ENCODE results near the gene CANT1. TPM values are rescaled to one million over a fixed set of nuclear protein-coding genes. Genes with fewer than 3 reads are reported as not detected.

The CANT1 gene
- total RNA-seq, 2 donors from 2014 or later: 57.5 to 61.8 TPM

DNA sequence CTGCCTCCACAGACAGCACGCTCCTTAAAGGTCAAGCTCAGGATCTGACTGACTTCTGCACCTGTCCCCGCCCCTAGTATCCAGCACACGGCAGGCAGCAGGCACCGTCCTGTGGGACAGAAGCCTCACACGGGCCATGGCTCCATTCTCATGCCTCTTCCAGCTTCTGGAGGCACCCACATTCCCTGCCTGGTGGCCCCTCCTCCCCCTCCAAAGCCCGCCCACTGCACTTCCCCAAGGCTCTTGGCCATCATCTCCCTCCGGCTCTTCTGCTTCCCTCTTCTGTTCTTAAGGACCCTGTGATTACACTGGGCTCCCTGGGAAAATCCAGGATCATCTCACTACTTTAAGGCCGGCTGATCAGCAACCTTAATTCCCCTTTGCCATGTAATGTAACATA is 3.5 kb downstream of the CANT1 start:
- no peak overlapping the region for H3K4me3 ChIP-seq (ENCODE audit: low read length)
- whole genome bisulfite sequencing, 2 experiments (ENCODE audit: insufficient coverage in 1 of 2, insufficient read length in 1 of 2): 79 to 91% methylated on average over 5 to 8 of the region's 8 CpGs
- Mint-ChIP-seq H3K27me3 (ENCODE audit: insufficient read depth) (peaks cover 44% of the 10 kb centered on the region), H3K36me3 (ENCODE audit: low read depth) (peaks cover 22% of the 10 kb centered on the region), H3K4me3 (no peak overlapping the region), H3K27ac (no peak overlapping the region), H3K9me3 (peaks cover 8% of the 10 kb centered on the region), H3K4me1 (peaks cover 13% of the 10 kb centered on the region)
- TF ChIP-seq, protein P1, sequence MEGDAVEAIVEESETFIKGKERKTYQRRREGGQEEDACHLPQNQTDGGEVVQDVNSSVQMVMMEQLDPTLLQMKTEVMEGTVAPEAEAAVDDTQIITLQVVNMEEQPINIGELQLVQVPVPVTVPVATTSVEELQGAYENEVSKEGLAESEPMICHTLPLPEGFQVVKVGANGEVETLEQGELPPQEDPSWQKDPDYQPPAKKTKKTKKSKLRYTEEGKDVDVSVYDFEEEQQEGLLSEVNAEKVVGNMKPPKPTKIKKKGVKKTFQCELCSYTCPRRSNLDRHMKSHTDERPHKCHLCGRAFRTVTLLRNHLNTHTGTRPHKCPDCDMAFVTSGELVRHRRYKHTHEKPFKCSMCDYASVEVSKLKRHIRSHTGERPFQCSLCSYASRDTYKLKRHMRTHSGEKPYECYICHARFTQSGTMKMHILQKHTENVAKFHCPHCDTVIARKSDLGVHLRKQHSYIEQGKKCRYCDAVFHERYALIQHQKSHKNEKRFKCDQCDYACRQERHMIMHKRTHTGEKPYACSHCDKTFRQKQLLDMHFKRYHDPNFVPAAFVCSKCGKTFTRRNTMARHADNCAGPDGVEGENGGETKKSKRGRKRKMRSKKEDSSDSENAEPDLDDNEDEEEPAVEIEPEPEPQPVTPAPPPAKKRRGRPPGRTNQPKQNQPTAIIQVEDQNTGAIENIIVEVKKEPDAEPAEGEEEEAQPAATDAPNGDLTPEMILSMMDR (conservative IDR thresholded peaks at IDR 0.05): no peak
- no peak overlapping the region for H3K9ac ChIP-seq (ENCODE audit: extremely low read depth, low read length, poor library complexity, severe bottlenecking)
- H3K36me3 ChIP-seq (ENCODE audit: control insufficient read depth, insufficient read depth, low read length): peaks cover 10% of the 10 kb centered on the region
- H3K9me3 ChIP-seq (ENCODE audit: control insufficient read depth, low read length): no peaks in the 10 kb centered on the region
- no peak overlapping the region for H3K27ac ChIP-seq (ENCODE audit: low read depth, low read length)
- peaks cover 3% of the 10 kb centered on the region for H3K4me1 ChIP-seq (ENCODE audit: control insufficient read depth, insufficient read depth, low read length)
- H3K27me3 ChIP-seq (ENCODE audit: control insufficient read depth, insufficient read depth, low read length, poor library complexity, severe bottlenecking): no peaks in the 10 kb centered on the region
- DNase-seq: peak; percentile 40

DNA sequence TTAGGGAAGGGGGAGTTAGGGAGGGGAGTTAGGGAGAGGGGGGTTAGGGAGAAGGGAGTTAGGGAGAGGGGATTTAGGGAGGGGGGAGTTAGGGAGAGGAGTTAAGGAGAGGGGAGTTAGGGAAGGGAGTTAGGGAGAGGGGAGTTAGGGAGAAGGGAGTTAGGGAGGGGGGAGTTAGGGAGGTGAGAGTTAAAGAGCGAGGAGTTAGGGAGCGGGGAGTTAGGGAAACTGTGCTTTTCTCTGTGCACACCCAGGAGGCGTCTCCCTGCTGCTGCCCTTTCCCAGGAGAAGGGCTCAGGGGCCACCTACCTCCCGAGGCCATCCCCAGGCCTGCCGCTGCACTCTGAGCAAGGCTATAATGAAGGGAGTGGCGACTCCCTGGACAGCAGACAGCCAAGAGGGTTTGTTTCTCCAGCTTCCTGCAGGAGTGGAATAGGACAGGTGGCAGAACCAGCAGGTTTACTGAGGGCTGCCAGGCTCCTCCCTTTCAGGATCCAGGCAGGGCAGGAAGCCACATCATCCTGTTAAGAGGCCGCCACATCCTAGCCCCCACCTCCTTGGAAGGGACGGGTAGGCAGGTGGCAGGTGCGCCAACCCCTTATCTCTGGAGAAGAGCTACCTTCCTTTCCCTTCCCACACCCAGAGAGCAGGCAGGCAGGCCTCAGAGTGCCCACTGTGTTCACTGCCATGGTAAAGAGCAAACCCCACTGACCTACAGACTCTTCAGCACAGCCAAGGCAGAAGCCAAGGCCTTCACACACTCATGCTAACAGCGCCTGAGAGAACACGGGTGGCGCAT is 4.3 kb downstream of the CANT1 start:
- Mint-ChIP-seq H3K27ac (no peak overlapping the region), H3K9me3 (peaks cover 2% of the 10 kb centered on the region), H3K4me3 (no peak overlapping the region), H3K4me1 (peaks cover 13% of the 10 kb centered on the region), H3K36me3 (ENCODE audit: low read depth) (peaks cover 30% of the 10 kb centered on the region), H3K27me3 (ENCODE audit: insufficient read depth) (peaks cover 40% of the 10 kb centered on the region)
- Histone ChIP-seq H3K4me3 (ENCODE audit: low read length) (no peak overlapping the region), H3K9me3 (ENCODE audit: control insufficient read depth, low read length) (no peaks in the 10 kb centered on the region), H3K9ac (ENCODE audit: extremely low read depth, low read length, poor library complexity, severe bottlenecking) (no peak overlapping the region), H3K27me3 (ENCODE audit: control insufficient read depth, insufficient read depth, low read length, poor library complexity, severe bottlenecking) (no peaks in the 10 kb centered on the region), H3K36me3 (ENCODE audit: control insufficient read depth, insufficient read depth, low read length) (peaks cover 11% of the 10 kb centered on the region), H3K4me1 (ENCODE audit: control insufficient read depth, insufficient read depth, low read length) (peaks cover 3% of the 10 kb centered on the region), H3K27ac (ENCODE audit: low read depth, low read length) (no peak overlapping the region)
- 93 to 96% methylated on average over 9 to 12 of the region's 12 CpGs for WGBS, 2 experiments (ENCODE audit: insufficient coverage in 1 of 2, insufficient read length in 1 of 2)
- TF ChIP-seq, protein P1 (conservative IDR thresholded peaks at IDR 0.05): no peak
- peak; percentile 32 for DNase-seq

DNA sequence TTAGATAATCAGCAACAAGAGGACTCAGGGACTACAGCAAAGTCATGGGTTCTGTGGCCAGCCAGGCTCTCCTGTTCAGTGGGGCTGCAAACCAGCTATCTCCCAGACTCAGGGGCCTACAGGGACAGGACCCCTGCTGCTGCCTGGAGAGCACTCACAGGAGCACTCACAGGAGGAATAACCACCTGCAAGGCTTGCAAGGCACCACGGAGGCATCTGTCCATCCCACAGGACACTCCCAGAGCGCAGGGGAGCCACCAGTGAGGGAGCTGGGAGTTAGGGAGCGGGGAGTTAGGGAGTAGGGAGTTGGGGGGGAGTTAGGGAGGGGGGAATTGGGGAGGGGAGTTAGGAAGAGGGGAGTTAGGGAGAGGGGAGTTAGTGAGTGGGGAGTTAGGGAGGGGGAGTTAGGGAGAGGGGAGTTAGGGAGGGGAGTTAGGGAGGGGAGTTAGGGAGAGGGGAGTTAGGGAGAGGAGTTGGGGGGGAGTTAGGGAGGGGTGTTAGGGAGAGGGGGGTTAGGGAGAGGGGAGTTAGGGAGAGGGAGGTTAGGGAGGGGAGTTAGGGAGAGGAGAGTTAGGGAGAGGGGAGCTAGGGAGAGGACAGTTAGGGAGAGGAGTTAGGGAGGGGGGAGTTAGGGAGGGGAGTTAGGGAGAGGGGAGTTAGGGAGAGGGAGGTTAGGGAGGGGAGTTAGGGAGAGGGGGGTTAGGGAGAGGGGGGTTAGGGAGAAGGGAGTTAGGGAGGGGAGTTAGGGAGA is 5.7 kb downstream of the CANT1 start:
- peaks cover 3% of the 10 kb centered on the region for H3K4me1 ChIP-seq (ENCODE audit: control insufficient read depth, insufficient read depth, low read length)
- H3K27ac ChIP-seq (ENCODE audit: low read depth, low read length): peak overlapping the region; percentile 36
- H3K4me3 ChIP-seq (ENCODE audit: low read length): no peak overlapping the region
- H3K4me1 Mint-ChIP-seq: peaks cover 11% of the 10 kb centered on the region
- H3K36me3 ChIP-seq (ENCODE audit: control insufficient read depth, insufficient read depth, low read length): peaks cover 15% of the 10 kb centered on the region
- H3K9me3 Mint-ChIP-seq: no peaks in the 10 kb centered on the region
- H3K36me3 Mint-ChIP-seq (ENCODE audit: low read depth): peaks cover 34% of the 10 kb centered on the region
- H3K27ac Mint-ChIP-seq: no peak overlapping the region
- H3K9ac ChIP-seq (ENCODE audit: extremely low read depth, low read length, poor library complexity, severe bottlenecking): no peak overlapping the region
- TF ChIP-seq, protein P1 (conservative IDR thresholded peaks at IDR 0.05): no peak
- WGBS, 2 experiments (ENCODE audit: insufficient coverage in 1 of 2, insufficient read length in 1 of 2): 75% methylated on average over 3 of the region's 3 CpGs; no CpG with 5 or more reads in 1 of the 2 experiments
- peaks cover 40% of the 10 kb centered on the region for H3K27me3 Mint-ChIP-seq (ENCODE audit: insufficient read depth)
- H3K4me3 Mint-ChIP-seq: no peak overlapping the region
- DNase-seq: peak; percentile 74
- no peaks in the 10 kb centered on the region for H3K9me3 ChIP-seq (ENCODE audit: control insufficient read depth, low read length)
- no peaks in the 10 kb centered on the region for H3K27me3 ChIP-seq (ENCODE audit: control insufficient read depth, insufficient read depth, low read length, poor library complexity, severe bottlenecking)

All from endodermal cell (in vitro differentiated cells).